Effector memory CD8-positive, alpha-beta T cell (primary cell): Measurements from ENCODE around the gene CSF3.

ENCODE experiments used
- ATAC-seq: fragments of 150-1000 bp; cut with Tn5 transposase; replicated peaks from 2 replicates; pipeline ENCODE4 v1.10.0; 2021; ENCODE audit warnings: mild to moderate bottlenecking, moderate library complexity
- DNase-seq, 3 experiments: peaks; one replicate each; pipeline ENCODE4 v3.0.0; 2021
- H3K27ac Mint-ChIP-seq, 2 donors: one replicate each; pipeline ENCODE4 v1.8.0; 2022; ENCODE audit warnings: mild to moderate bottlenecking in 2 of 2, mixed read lengths in 2 of 2, moderate library complexity in 2 of 2
- H3K27me3 Mint-ChIP-seq, 2 donors: one replicate each; pipeline ENCODE4 v1.8.0; 2022; ENCODE audit warnings: mixed read lengths in 2 of 2
- H3K36me3 Mint-ChIP-seq: one replicate; pipeline ENCODE4 v1.8.0; 2022; ENCODE audit warnings: mild to moderate bottlenecking, moderate library complexity, mixed read lengths; ENCODE audit not compliant: insufficient read depth
- H3K4me1 Mint-ChIP-seq, 2 donors: one replicate each; pipeline ENCODE4 v1.8.0; 2022; ENCODE audit warnings: low read depth in 2 of 2, mixed read lengths in 2 of 2
- H3K4me3 Mint-ChIP-seq, 2 donors: one replicate each; pipeline ENCODE4 v1.8.0; 2022; ENCODE audit warnings: mild to moderate bottlenecking in 2 of 2, mixed read lengths in 2 of 2, moderate library complexity in 2 of 2
- H3K9me3 Mint-ChIP-seq, 2 donors: one replicate each; pipeline ENCODE4 v1.8.0; 2022; ENCODE audit warnings: mixed read lengths in 2 of 2

Gene CSF3

GRCh38 chr17:40022497-40022896, 7.3 kb downstream of the CSF3 start:
- no peak for ATAC-seq
- Mint-ChIP-seq H3K36me3 (peaks cover 29% of the 10 kb centered on the region), H3K4me1 (peaks cover 11 to 21% of the 10 kb centered on the region in 2 donors)

GRCh38 chr17:40022961-40023541, 7.8 kb downstream of the CSF3 start:
- no peak overlapping the region for H3K27ac Mint-ChIP-seq
- H3K4me3 Mint-ChIP-seq, result no peak overlapping the region
- no peaks in the 10 kb centered on the region for H3K9me3 Mint-ChIP-seq
- no peak for DNase-seq
- peaks cover 31% of the 10 kb centered on the region for H3K36me3 Mint-ChIP-seq
- no peaks in the 10 kb centered on the region for H3K27me3 Mint-ChIP-seq
- ATAC-seq, result no peak
- peaks cover 11 to 21% of the 10 kb centered on the region in 2 donors for H3K4me1 Mint-ChIP-seq

More at GRCh38 chr17:40022497-40022896, 7.3 kb downstream of the CSF3 start:
- Mint-ChIP-seq H3K9me3 (no peaks in the 10 kb centered on the region), H3K27ac (no peak overlapping the region), H3K27me3 (no peaks in the 10 kb centered on the region), H3K4me3 (no peak overlapping the region)
- no peak for DNase-seq

- no peak for DNase-seq
- H3K4me3 Mint-ChIP-seq, result no peak overlapping the region
- H3K4me1 Mint-ChIP-seq, result peaks cover 11 to 21% of the 10 kb centered on the region in 2 donors
- H3K27ac Mint-ChIP-seq, result no peak overlapping the region
- H3K27me3 Mint-ChIP-seq, result no peaks in the 10 kb centered on the region
- no peak for ATAC-seq
- H3K36me3 Mint-ChIP-seq, result peaks cover 33% of the 10 kb centered on the region
- no peaks in the 10 kb centered on the region for H3K9me3 Mint-ChIP-seq
These were observed 8.5 kb downstream of the CSF3 start for GRCh38 chr17:40023590-40024292.

GRCh38 chr17:40024901-40025300, 9.7 kb downstream of the CSF3 start:
- no peak for DNase-seq
- H3K4me3 Mint-ChIP-seq, result no peak overlapping the region

GRCh38 chr17:40025559-40025958, 10.3 kb downstream of the CSF3 start:
- H3K9me3 Mint-ChIP-seq, result no peaks in the 10 kb centered on the region
- DNase-seq (no peak), ATAC-seq (no peak)
- peaks cover 11 to 21% of the 10 kb centered on the region in 2 donors for H3K4me1 Mint-ChIP-seq
- peak overlapping the region in 1 of 2 donors; percentile 43 for H3K4me3 Mint-ChIP-seq
- no peaks in the 10 kb centered on the region for H3K27me3 Mint-ChIP-seq
- H3K27ac Mint-ChIP-seq, result peak overlapping the region in 1 of 2 donors; percentile 44
- H3K36me3 Mint-ChIP-seq, result peaks cover 42% of the 10 kb centered on the region

More at GRCh38 chr17:40024901-40025300, 9.7 kb downstream of the CSF3 start:
- H3K36me3 Mint-ChIP-seq, result peaks cover 44% of the 10 kb centered on the region
- peaks cover 11 to 21% of the 10 kb centered on the region in 2 donors for H3K4me1 Mint-ChIP-seq
- H3K27me3 Mint-ChIP-seq, result no peaks in the 10 kb centered on the region
- H3K27ac Mint-ChIP-seq, result peak overlapping the region in 1 of 2 donors; percentile 44
- no peaks in the 10 kb centered on the region for H3K9me3 Mint-ChIP-seq
- ATAC-seq, result no peak

GRCh38 chr17:40025991-40026815, 11.0 kb downstream of the CSF3 start:
- H3K4me1 Mint-ChIP-seq, result peaks cover 11 to 20% of the 10 kb centered on the region in 2 donors
- no peaks in the 10 kb centered on the region for H3K9me3 Mint-ChIP-seq
- H3K4me3 Mint-ChIP-seq, result peak overlapping the region in 1 of 2 donors; percentile 43
- H3K27me3 Mint-ChIP-seq, result no peaks in the 10 kb centered on the region
- peaks cover 39% of the 10 kb centered on the region for H3K36me3 Mint-ChIP-seq
- ATAC-seq, result peak; percentile 61
- no peak overlapping the region for H3K27ac Mint-ChIP-seq
- no peak for DNase-seq

GRCh38 chr17:40026816-40027613, 11.8 kb downstream of the CSF3 start:
- H3K36me3 Mint-ChIP-seq, result peaks cover 33% of the 10 kb centered on the region
- H3K9me3 Mint-ChIP-seq, result no peaks in the 10 kb centered on the region
- H3K27me3 Mint-ChIP-seq, result no peaks in the 10 kb centered on the region
- H3K4me3 Mint-ChIP-seq, result no peak overlapping the region
- H3K4me1 Mint-ChIP-seq, result peaks cover 11 to 19% of the 10 kb centered on the region in 2 donors
- no peak overlapping the region for H3K27ac Mint-ChIP-seq
- ATAC-seq (peak; percentile 91), DNase-seq (peak; percentile 69 to 74 (median 73))

- Mint-ChIP-seq H3K27me3 (no peaks in the 10 kb centered on the region), H3K4me3 (no peak overlapping the region), H3K27ac (no peak overlapping the region), H3K4me1 (peaks cover 11 to 19% of the 10 kb centered on the region in 2 donors), H3K36me3 (peaks cover 38% of the 10 kb centered on the region), H3K9me3 (no peaks in the 10 kb centered on the region)
- DNase-seq, result no peak
- ATAC-seq, result no peak
These were observed 12.4 kb downstream of the CSF3 start for GRCh38 chr17:40027614-40028012.

- no peak for DNase-seq
- H3K36me3 Mint-ChIP-seq, result peaks cover 42% of the 10 kb centered on the region
- H3K4me1 Mint-ChIP-seq, result peaks cover 11 to 19% of the 10 kb centered on the region in 2 donors
- ATAC-seq, result no peak
- H3K9me3 Mint-ChIP-seq, result no peaks in the 10 kb centered on the region
- no peak overlapping the region for H3K4me3 Mint-ChIP-seq
- no peaks in the 10 kb centered on the region for H3K27me3 Mint-ChIP-seq
- peak overlapping the region in 1 of 2 donors; percentile 82 for H3K27ac Mint-ChIP-seq
These were observed 13.4 kb downstream of the CSF3 start for GRCh38 chr17:40028595-40028994.

GRCh38 chr17:40031706-40032105, 16.5 kb downstream of the CSF3 start:
- peaks cover 40% of the 10 kb centered on the region for H3K36me3 Mint-ChIP-seq
- no peaks in the 10 kb centered on the region for H3K27me3 Mint-ChIP-seq
- no peak for DNase-seq
- H3K9me3 Mint-ChIP-seq, result no peaks in the 10 kb centered on the region
- H3K4me3 Mint-ChIP-seq, result no peak overlapping the region
- no peak for ATAC-seq
- H3K4me1 Mint-ChIP-seq, result peaks cover 0 to 5% of the 10 kb centered on the region in 2 donors
- H3K27ac Mint-ChIP-seq, result peak overlapping the region; percentile 10 to 31

- no peak for ATAC-seq
- peak overlapping the region; percentile 10 to 31 for H3K27ac Mint-ChIP-seq
- H3K4me3 Mint-ChIP-seq, result no peak overlapping the region
- no peaks in the 10 kb centered on the region for H3K9me3 Mint-ChIP-seq
- no peak for DNase-seq
- peaks cover 36% of the 10 kb centered on the region for H3K36me3 Mint-ChIP-seq
- no peaks in the 10 kb centered on the region for H3K27me3 Mint-ChIP-seq
- no peaks in the 10 kb centered on the region for H3K4me1 Mint-ChIP-seq
These were observed 17.4 kb downstream of the CSF3 start for GRCh38 chr17:40032322-40033320.

- Mint-ChIP-seq H3K9me3 (no peaks in the 10 kb centered on the region), H3K27ac (no peak overlapping the region), H3K36me3 (peaks cover 37% of the 10 kb centered on the region), H3K27me3 (no peaks in the 10 kb centered on the region), H3K4me1 (no peaks in the 10 kb centered on the region), H3K4me3 (no peak overlapping the region)
- ATAC-seq, result no peak
- no peak for DNase-seq
These were observed 18.1 kb downstream of the CSF3 start for GRCh38 chr17:40033339-40033738.
